CD4-positive, alpha-beta T cell treated with Interleukin-10 for 1 hour (primary cell): ENCODE measurements around the gene DNAJB13.
"Not testable (repeated sequence)": the region's sequence is repeated elsewhere in the genome, so short reads cannot be mapped to it uniquely, and the experiment has no call there.

ENCODE experiments used
- DNase-seq: peaks from one replicate; pipeline ENCODE4 v3.0.0-alpha.2; 2020

The DNAJB13 gene

GRCh38 chr11:73950869-73951710 lies at the start of gene DNAJB13:
TSS of gene DNAJB13 (plus strand) at chr11:73951026. CDS start at chr11:73951070, 44 bp downstream.
- no peak for DNase-seq

GRCh38 chr11:73902303-73902702 lies 48.5 kb upstream of the DNAJB13 start:
- DNase-seq: no peak

GRCh38 chr11:73907191-73907590 lies 43.6 kb upstream of the DNAJB13 start:
- peak; percentile 3 for DNase-seq

GRCh38 chr11:73912026-73912425 lies 38.8 kb upstream of the DNAJB13 start:
- DNase-seq: no peak

DNA sequence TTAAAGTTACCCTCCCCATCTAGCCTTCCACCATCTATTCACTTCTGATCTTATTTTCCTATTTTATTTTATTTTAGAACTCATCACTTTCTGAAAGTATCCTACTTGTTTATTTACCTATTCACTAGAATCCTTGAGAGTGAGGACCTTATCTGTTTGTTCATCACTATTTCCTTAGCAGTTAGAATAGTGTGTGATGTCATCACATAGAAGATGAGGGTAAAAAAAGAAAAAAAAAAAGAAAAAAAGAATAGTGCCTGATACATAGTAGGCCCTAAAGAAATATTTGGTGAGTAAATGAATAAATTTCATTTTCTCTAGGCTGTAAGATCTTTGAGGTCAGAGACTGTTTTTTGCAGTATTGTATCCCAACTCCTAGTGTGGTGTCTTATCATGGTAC lies 37.4 kb upstream of the DNAJB13 start:
- DNase-seq: no peak

DNA sequence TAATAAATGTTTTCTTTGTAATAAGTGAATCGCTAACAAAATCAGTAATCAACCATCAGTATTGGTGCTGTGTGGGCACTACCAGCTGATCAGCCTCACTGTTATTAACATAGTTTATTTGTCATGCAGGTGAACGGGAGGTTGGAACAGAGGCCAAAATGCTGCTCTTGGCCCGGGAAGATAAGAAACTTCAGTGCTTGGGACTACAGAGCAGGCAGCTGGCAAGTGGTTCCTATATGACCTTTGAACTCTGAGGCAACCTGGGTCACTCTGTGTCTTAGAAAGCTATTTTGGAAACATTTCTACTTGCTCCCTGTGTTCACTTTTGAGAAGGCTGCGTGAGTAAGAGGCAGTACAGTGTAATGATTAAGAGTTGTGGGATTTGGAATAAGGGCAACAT lies 36.5 kb upstream of the DNAJB13 start:
- no peak for DNase-seq

DNA sequence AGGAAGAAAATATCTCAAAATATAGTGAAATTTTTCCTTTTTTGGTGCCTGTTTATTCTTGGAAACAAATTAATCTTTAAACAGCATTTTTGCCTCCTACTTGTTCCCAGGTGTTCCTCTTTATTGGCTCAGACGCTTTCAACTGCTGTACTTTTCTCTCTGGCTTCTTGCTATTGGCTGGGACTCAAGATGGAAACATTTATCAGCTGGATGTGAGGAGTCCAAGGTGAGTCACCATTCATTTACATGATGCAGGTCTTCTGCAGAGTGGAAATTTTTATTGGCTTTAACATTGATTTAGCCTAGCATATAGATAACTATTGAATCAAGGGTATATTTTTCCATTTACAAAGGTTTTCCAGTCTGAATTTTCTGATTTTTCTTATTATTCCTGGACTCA lies 34.4 kb upstream of the DNAJB13 start:
- no peak for DNase-seq

GRCh38 chr11:73921180-73921579 lies 29.6 kb upstream of the DNAJB13 start:
- DNase-seq: no peak

DNA sequence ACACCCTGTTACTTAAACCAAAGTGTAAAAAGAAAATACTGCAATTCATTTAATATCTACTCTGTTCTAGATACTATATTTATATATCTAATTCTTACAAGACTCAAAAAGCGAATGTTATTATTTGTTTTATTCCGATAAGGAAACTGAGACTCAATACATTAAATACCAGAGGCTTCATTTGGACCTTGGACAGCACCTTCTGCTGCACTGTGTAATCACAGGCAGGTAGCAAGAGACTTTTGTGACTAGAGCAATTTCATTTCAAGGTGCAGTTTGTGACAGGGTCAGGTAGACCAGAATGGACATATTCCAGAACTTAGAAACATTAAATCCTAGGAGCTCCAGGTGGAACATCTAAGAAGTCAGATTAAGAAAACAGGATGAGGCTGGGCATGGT lies 21.4 kb upstream of the DNAJB13 start:
- DNase-seq: no peak

DNA sequence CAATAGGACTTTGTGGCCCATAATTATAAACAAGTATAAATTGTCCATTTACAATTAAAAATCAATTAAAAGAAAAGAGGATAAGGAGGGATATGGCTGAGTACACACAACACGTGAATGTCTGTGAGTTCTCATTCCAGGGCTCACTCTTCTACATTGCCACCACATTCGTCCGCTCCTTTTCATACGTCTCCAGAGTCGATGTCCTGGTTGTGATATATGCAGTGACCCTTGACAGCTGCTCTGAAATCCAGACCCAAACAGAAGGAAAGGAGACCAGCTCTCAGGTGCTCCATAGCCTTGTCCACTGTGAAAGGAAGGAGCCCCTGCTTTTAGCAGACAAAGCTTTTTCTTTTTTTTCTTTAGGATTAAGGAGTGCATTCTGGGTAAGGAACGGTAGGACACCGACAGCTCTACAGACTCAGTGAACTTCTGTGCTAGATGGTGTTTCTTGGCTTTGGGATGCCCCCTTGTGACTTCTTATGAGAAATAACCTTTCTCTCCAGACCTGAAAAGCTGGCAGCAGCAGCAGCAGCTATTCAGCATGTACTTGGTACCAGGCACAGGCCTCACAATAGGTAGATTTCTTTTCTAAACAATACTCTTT lies 19.7 kb upstream of the DNAJB13 start:
- peak; percentile 20 for DNase-seq

DNA sequence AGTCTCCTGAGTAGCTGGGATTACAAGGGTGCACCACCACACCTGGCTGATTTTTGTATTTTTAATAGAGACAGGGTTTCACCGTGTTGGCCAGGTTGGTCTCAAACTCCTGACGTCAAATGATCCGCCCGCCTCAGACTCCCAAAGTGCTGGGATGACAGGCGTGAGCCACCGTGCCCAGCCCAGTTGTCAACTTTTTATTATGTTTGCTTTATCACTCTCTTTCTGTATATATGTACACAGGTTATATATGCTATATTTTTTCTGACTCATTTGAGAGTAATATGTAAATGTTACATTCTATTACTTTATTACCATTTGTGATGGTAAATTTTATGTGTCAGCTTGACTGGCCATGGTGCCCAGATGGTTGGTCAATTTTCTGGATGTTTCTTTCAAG lies 18.9 kb upstream of the DNAJB13 start:
- no peak for DNase-seq

GRCh38 chr11:73932781-73933180 lies 18.0 kb upstream of the DNAJB13 start:
- DNase-seq: no peak

DNA sequence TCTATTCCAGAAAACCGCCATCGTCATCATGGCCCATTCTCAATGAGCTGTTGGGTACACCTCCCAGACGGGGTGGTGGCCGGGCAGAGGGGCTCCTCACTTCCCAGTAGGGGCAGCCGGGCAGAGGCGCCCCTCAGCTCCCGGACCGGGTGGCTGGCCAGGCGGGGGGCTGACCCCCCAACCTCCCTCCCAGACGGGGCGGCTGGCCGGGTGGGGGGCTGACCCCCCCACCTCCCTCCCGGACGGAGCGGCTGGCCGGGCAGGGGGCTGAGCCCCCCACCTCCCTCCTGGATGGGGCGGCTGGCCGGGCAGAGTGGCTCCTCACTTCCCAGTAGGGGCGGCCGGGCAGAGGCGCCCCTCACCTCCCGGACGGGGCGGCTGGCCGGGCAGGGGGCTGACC lies 14.8 kb upstream of the DNAJB13 start:
- not testable (repeated sequence) for DNase-seq

GRCh38 chr11:73939096-73939495 lies 11.7 kb upstream of the DNAJB13 start:
- no peak for DNase-seq

- no peak for DNase-seq
Measured at GRCh38 chr11:73940801-73941570, 9.8 kb upstream of the DNAJB13 start.

- no peak for DNase-seq
Measured at GRCh38 chr11:73942010-73942409, 8.8 kb upstream of the DNAJB13 start.

DNA sequence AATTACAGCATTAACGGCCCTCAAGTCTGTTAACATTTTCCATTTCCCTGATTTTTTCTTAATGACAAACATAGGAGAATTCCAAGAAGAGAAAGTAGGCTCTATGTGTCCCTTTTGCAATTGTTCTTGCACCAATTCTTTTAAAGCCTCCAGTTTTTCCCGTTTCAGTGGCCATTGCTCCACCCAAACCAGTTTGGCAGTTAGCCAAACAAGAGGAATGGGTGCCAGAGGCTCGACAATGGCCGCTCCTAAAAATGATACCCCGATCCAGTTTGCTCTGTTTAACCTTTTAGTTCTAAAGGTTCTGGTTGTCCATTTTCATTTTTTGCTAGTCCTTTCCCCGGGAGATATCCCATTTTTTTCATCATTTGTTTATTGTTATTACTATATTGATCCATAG lies 6.7 kb upstream of the DNAJB13 start:
- DNase-seq: no peak

DNA sequence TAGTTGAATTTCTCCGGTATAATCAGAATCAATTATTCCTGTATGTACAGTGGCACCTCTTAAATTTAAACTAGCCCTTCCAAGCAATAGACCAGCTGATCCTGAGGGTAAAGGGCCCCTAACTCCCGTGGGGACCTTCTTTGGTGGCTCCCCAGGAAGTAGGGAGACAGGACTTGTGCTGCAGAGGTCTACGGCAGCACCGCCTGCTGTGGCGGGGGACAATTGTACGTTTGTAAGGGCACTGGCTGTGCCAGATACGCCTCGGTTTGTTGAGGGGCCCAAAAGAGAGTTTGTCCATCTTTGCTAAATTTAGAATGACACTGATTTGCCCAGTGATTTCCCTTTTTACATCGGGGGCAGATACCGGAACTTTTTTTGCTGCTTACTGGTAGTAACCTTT lies 5.9 kb upstream of the DNAJB13 start:
- no peak for DNase-seq

DNA sequence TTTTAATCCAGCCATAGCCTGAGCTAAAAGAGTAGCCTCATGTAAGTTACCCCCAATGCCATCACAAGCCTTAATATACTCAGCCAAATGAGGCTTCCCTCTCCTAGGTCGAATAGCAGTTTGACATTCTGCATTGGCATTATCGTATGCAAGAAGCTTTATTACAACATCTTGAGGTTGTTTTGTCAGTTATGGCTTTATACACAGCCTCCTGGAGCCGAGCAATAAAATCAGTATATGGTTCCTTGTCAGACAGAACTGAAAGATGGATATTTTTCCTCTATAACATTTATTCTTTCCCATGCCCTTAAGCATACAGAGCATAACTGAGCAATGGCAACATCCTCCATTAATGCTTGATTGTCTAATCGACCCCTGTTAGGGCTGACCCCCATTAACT lies 5.4 kb upstream of the DNAJB13 start:
- no peak for DNase-seq

DNA sequence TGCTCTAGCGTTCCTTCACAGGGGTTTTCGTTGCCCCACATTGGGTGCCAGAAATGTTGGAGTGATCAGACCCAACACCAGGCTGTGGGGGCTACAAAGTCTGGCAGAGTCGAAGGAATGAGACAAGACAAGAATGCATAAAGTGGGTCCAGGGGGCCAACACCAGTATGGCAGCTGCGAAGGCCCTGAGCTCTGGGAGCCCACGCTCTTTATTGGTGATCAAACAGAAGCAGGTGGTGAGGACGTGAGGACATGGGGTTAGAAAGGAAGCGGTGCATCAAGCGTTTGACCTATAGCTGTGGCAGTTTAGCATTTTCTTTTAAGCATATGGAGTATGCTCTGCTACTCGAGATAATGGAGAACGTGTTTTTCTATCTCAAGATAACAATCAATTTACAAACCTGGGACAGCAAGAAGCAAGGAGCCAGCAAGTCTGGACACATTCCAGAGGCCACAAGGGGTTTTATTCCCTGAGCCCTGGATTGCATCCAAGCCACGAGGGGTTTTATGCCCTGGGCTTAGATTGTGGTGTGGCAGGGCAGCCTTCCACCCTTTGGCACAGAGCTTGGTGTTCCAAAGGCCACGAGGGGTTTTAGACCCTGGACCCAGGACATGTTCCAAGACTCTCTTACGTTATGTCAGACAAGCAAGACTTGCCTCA lies 3.9 kb upstream of the DNAJB13 start:
- no peak for DNase-seq

- no peak for DNase-seq
Measured at GRCh38 chr11:73949246-73949645, 1.6 kb upstream of the DNAJB13 start.

DNA sequence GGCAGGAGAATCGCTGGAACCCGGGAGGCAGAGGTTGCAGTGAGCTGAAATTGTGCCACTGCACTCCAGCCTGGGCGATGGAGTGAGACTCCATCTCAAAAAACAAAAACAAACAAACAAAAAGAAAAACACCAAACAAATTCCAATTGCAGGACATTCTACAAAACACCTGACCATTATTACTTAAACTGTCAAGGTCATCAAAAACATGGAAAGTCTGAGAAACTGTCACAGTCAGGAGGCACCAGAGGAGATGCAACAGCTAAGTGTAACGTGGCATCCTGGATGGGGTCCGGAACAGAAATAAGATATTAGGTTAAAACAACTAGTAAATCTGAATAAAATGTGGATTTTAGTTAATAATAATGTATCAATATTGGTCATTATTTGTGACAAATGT lies 914 bp upstream of the DNAJB13 start:
- DNase-seq: no peak

GRCh38 chr11:73951797-73952196 lies 971 bp downstream of the DNAJB13 start:
- DNase-seq: no peak
